Brain pericyte (primary cell): ENCODE results near the gene DCTN5.

Experiments
- DNase-seq: peaks from one replicate; pipeline ENCODE4 v3.0.0-alpha.2; 2012; ENCODE audit warnings: low read depth, low spot score

Gene DCTN5

GRCh38 chr16:23663918-23664317 is 22.7 kb downstream of the DCTN5 start:
- DNase-seq, result no peak

- DNase-seq, result no peak
These were observed 25.5 kb downstream of the DCTN5 start for GRCh38 chr16:23666571-23667354.

GRCh38 chr16:23667355-23667659 is 26.0 kb downstream of the DCTN5 start:
- DNase-seq, result no peak

- DNase-seq, result no peak
These were observed 27.0 kb downstream of the DCTN5 start for GRCh38 chr16:23668225-23668624.

GRCh38 chr16:23668873-23669272 is 27.6 kb downstream of the DCTN5 start:
- DNase-seq, result no peak

- no peak for DNase-seq
These were observed 29.0 kb downstream of the DCTN5 start for GRCh38 chr16:23670137-23670776.

- no peak for DNase-seq
These were observed 32.8 kb downstream of the DCTN5 start for GRCh38 chr16:23673971-23674614.

- DNase-seq, result no peak
These were observed 35.7 kb downstream of the DCTN5 start for GRCh38 chr16:23676924-23677480.

GRCh38 chr16:23678430-23679273 is 37.4 kb downstream of the DCTN5 start, which contains the start of gene PLK1:
Gene PLK1 (plus strand): TSS chr16:23678889. CDS start chr16:23678933, 44 bp downstream.
- peak; percentile 27 for DNase-seq

GRCh38 chr16:23679274-23679985 is 38.2 kb downstream of the DCTN5 start:
- no peak for DNase-seq

GRCh38 chr16:23679986-23680336 is 38.7 kb downstream of the DCTN5 start:
- no peak for DNase-seq

GRCh38 chr16:23682181-23682580 is 40.9 kb downstream of the DCTN5 start:
- DNase-seq, result no peak

- DNase-seq, result no peak
These were observed 42.2 kb downstream of the DCTN5 start for GRCh38 chr16:23683487-23683886.

- DNase-seq, result no peak
These were observed 46.0 kb downstream of the DCTN5 start for GRCh38 chr16:23687034-23687808.

GRCh38 chr16:23689442-23690187 is 48.3 kb downstream of the DCTN5 start:
- DNase-seq, result no peak

- DNase-seq, result no peak
These were observed 49.7 kb downstream of the DCTN5 start for GRCh38 chr16:23690771-23691482.

GRCh38 chr16:23691483-23692189 is 50.4 kb downstream of the DCTN5 start:
- DNase-seq, result no peak

- DNase-seq, result no peak
These were observed 51.0 kb downstream of the DCTN5 start for GRCh38 chr16:23692190-23692837.
